A549 (cell line): Measurements from ENCODE around the gene RAP1GAP2. TPM values are rescaled to one million over a fixed set of nuclear protein-coding genes. Genes with fewer than 3 reads are reported as not detected.

ENCODE experiments used
- ATAC-seq, 2 experiments: fragments of 200-7000 bp in 1 of 2; fragments of >200 bp in 1 of 2; cut with Nextera tagmentation in 1 of 2; cut with Tn5 transposase in 1 of 2; 3 replicates each; pipeline versions ENCODE4 v1.8.0 to v1.9.1; 2018 to 2020; ENCODE audit warnings: mild to moderate bottlenecking in 1 of 2, moderate library complexity in 1 of 2
- CTCF ChIA-PET: fragments of 300-600 bp; sonication (Branson Sonifier 250); formaldehyde crosslinking; extraction: SDS; loops from one replicate; lab custom pipeline; 2021; ENCODE audit warnings: antibody characterized with exemption, inconsistent platforms; lab: Yijun Ruan, JAX
- POLR2A ChIA-PET: fragments of 350-600 bp; formaldehyde crosslinking; extraction: SDS; loops from one replicate; lab custom pipeline; 2021; ENCODE audit warnings: antibody characterized with exemption, inconsistent platforms; lab: Yijun Ruan, JAX
- DNase-seq, 2 experiments: peaks; one replicate each; pipeline versions ENCODE4 v3.0.0 to v3.0.0-alpha.2; 2011 to 2016; ENCODE audit warnings: low read depth in 1 of 2, low spot score in 1 of 2
- FAIRE-seq: peaks from 2 replicates; lab custom pipeline; 2011; peaks lifted over from hg19 to GRCh38; lab: Jason Lieb, UNC
- H3K27ac ChIP-seq, 2 experiments: fragments of >200 bp; sonication (Bioruptor Twin); formaldehyde crosslinking; 3 replicates each; pipeline ENCODE4 v1.5.1; 2016 to 2017
- H3K4me1 ChIP-seq: fragments of >200 bp; sonication (Bioruptor Twin); formaldehyde crosslinking; 3 replicates; pipeline ENCODE4 v1.6.1; 2016
- H3K4me2 ChIP-seq: fragments of >200 bp; sonication (Bioruptor Twin); formaldehyde crosslinking; 3 replicates; pipeline ENCODE4 v1.6.1; 2016
- H3K4me3 ChIP-seq: fragments of >200 bp; sonication (Bioruptor Twin); formaldehyde crosslinking; 3 replicates; pipeline ENCODE4 v1.5.1; 2016
- H3K9me3 ChIP-seq: fragments of >200 bp; sonication (Bioruptor Twin); formaldehyde crosslinking; 3 replicates; pipeline ENCODE4 v1.6.1; 2016
- ATOH8 ChIP-seq: fragments of 250-450 bp; sonication (Bioruptor Pico); IDR thresholded peaks from 2 replicates; pipeline ENCODE4 v1.5.0; 2020; ENCODE audit warnings: low read depth, mild to moderate bottlenecking, moderate library complexity
- CBX2 ChIP-seq: fragments of 200-600 bp; sonication (generic); IDR thresholded peaks from 2 replicates; pipeline ENCODE4 v1.6.1; 2016; ENCODE audit warnings: low read depth, mild to moderate bottlenecking, borderline replicate concordance
- CTCF ChIP-seq: fragments of >200 bp; sonication (Bioruptor Twin); formaldehyde crosslinking; IDR thresholded peaks from 3 replicates; pipeline ENCODE4 v1.5.1; 2016
- E2F6 ChIP-seq: IDR thresholded peaks from 2 replicates; pipeline ENCODE4 v1.6.1; 2012; ENCODE audit warnings: low read depth, borderline replicate concordance
- EHMT2 ChIP-seq: fragments of 200-600 bp; sonication (generic); IDR thresholded peaks from 2 replicates; pipeline ENCODE4 v1.6.1; 2016; ENCODE audit warnings: antibody characterized with exemption, low read depth, mild to moderate bottlenecking, moderate library complexity
- ESRRA ChIP-seq: fragments of 150-350 bp; IDR thresholded peaks from 2 replicates; pipeline ENCODE4 v1.6.1; 2014; ENCODE audit warnings: mild to moderate bottlenecking, low read length, borderline replicate concordance
- FOSL2 ChIP-seq, 2 experiments: fragments of 450-650 bp in 1 of 2; fragments of >200 bp in 1 of 2; sonication (Bioruptor Twin) in 1 of 2; formaldehyde crosslinking; IDR thresholded peaks; 2 replicates each; pipeline versions ENCODE4 v1.5.0 to v1.6.1; 2016 to 2020; ENCODE audit warnings: mild to moderate bottlenecking in 1 of 2, moderate library complexity in 1 of 2
- GATA3 ChIP-seq: IDR thresholded peaks from 2 replicates; pipeline ENCODE4 v1.6.1; 2012; ENCODE audit warnings: borderline replicate concordance
- HMGXB4 ChIP-seq: fragments of 250-450 bp; sonication (Bioruptor Pico); IDR thresholded peaks from 2 replicates; pipeline ENCODE4 v1.5.0; 2021; ENCODE audit warnings: mild to moderate bottlenecking, moderate library complexity, borderline replicate concordance
- HOXA7 ChIP-seq: fragments of 250-450 bp; sonication (Bioruptor Pico); IDR thresholded peaks from 2 replicates; pipeline ENCODE4 v1.5.0; 2020; ENCODE audit warnings: mild to moderate bottlenecking, moderate library complexity
- KDM5A ChIP-seq: fragments of 200-600 bp; sonication (generic); IDR thresholded peaks from 2 replicates; pipeline ENCODE4 v1.6.1; 2016; ENCODE audit warnings: antibody characterized with exemption, mild to moderate bottlenecking
- MAX ChIP-seq: IDR thresholded peaks from 2 replicates; pipeline ENCODE4 v1.6.1; 2012
- MYC ChIP-seq: IDR thresholded peaks from 2 replicates; pipeline ENCODE4 v1.6.1; 2012; ENCODE audit warnings: mild to moderate bottlenecking, inconsistent platforms, low read length, improper control_type of control experiment, borderline replicate concordance
- NFE2L2 ChIP-seq: fragments of 150-350 bp; conservative IDR thresholded peaks from 2 replicates; pipeline ENCODE4 v1.6.1; 2014; ENCODE audit warnings: low read length
- NPAS2 ChIP-seq: fragments of 250-450 bp; sonication (Bioruptor Pico); IDR thresholded peaks from 2 replicates; pipeline ENCODE4 v1.8.0; 2022; ENCODE audit warnings: mild to moderate bottlenecking, moderate library complexity, borderline replicate concordance
- NR3C1 ChIP-seq: fragments of >200 bp; sonication (Bioruptor Twin); formaldehyde crosslinking; IDR thresholded peaks from 3 replicates; pipeline ENCODE4 v1.6.1; 2017
- PBX3 ChIP-seq: IDR thresholded peaks from 2 replicates; pipeline ENCODE4 v1.6.1; 2012
- RAD21 ChIP-seq, 2 experiments: fragments of >200 bp in 1 of 2; sonication (Bioruptor Twin) in 1 of 2; formaldehyde crosslinking in 1 of 2; IDR thresholded peaks in 1 of 2; conservative IDR thresholded peaks in 1 of 2; 2 replicates in 1 of 2; 3 replicates in 1 of 2; pipeline ENCODE4 v1.6.1; 2012 to 2018; ENCODE audit warnings: inconsistent platforms in 1 of 2
- RFX5 ChIP-seq: fragments of 450-650 bp; IDR thresholded peaks from 2 replicates; pipeline ENCODE4 v1.7.1; 2014; ENCODE audit warnings: antibody characterized with exemption, mild to moderate bottlenecking, moderate library complexity
- RNF2 ChIP-seq: fragments of 200-600 bp; sonication (generic); IDR thresholded peaks from 2 replicates; pipeline ENCODE4 v1.6.1; 2016; ENCODE audit warnings: low read depth, mild to moderate bottlenecking, antibody characterized with exemption, moderate library complexity, borderline replicate concordance
- ZC3H11A ChIP-seq: fragments of 450-650 bp; IDR thresholded peaks from 2 replicates; pipeline ENCODE4 v1.6.1; 2014; ENCODE audit warnings: antibody characterized with exemption, mild to moderate bottlenecking
- ZSCAN20 ChIP-seq: fragments of 250-450 bp; sonication (Bioruptor Pico); IDR thresholded peaks from 2 replicates; pipeline ENCODE4 v1.8.0; 2022; ENCODE audit warnings: mild to moderate bottlenecking, moderate library complexity
- whole genome bisulfite sequencing: methylation state at CpG from one replicate; pipeline ENCODE4 v1.1.6; 2017; ENCODE audit errors: missing lambda C conversion rate; 5-methylcytosine and 5-hydroxymethylcytosine counted together
- polyA plus RNA-seq, 4 experiments: library from polyadenylated mRNA; depleted of rRNA in 3 of 4; stranded (reverse); fragments of >200 nt; fragmentation: RNase III in 1 of 4; extraction: RNeasy Plus Mini Kit Qiagen cat#74134 plus additional on column Dnase treatment in 1 of 4; gene quantifications; 2 replicates in 3 of 4; 3 replicates in 1 of 4; pipeline ENCODE4 v1.2.3, GENCODE V29; 2011 to 2017

Gene RAP1GAP2
- polyA plus RNA-seq, 2 of the 4 experiments (the other 2 are of a cell fraction): 8.3 to 20.8 TPM

- Histone ChIP-seq H3K4me1 (no peaks in the 10 kb centered on the region), H3K27ac (no peak overlapping the region), H3K4me3 (no peak overlapping the region), H3K9me3 (peaks cover 33% of the 10 kb centered on the region; the same call in 2 of the 3 replicates), H3K4me2 (no peak overlapping the region)
- POLR2A ChIA-PET: no interaction called here
- WGBS: 85% methylated on average over 4 of the region's 4 CpGs
- ATAC-seq (no peak), FAIRE-seq (no peak), DNase-seq (no peak)
- CTCF ChIA-PET: interaction anchor here (0.6 to 22.4 kb wide), 4 partner anchors 9 to 717 kb away, joined by 3 to 550 read pairs (median 9); no protein-coding TSS in a partner anchor
- TF ChIP-seq EHMT2 (no peak), NFE2L2 (no peak), HMGXB4 (CRISPR knock-in tag) (no peak), MAX (no peak), HOXA7 (CRISPR knock-in tag) (no peak), ATOH8 (CRISPR knock-in tag) (no peak), FOSL2 (IDR thresholded peaks at IDR 0.05) (no peak), FOSL2 (CRISPR knock-in tag; IDR thresholded peaks at IDR 0.05) (no peak), MYC (no peak), ESRRA (no peak), ZSCAN20 (CRISPR knock-in tag) (no peak), CBX2 (no peak)
Observed at GRCh38 chr17:3022197-3022596, 226.0 kb downstream of the RAP1GAP2 start.

GRCh38 chr17:3024346-3024745, 228.1 kb downstream of the RAP1GAP2 start:
- ChIA-PET CTCF (interaction anchor here (0.6 to 2.0 kb wide), 3 partner anchors 11 to 605 kb away, joined by 3 to 12 read pairs (median 3); no protein-coding TSS in a partner anchor), POLR2A (no interaction called here)
- no peak for TF ChIP-seq NR3C1
- no peak for TF ChIP-seq CTCF
- TF ChIP-seq RFX5: no peak
- Histone ChIP-seq H3K4me2 (no peak overlapping the region), H3K27ac (no peak overlapping the region), H3K9me3 (peaks cover 33% of the 10 kb centered on the region; the same call in 2 of the 3 replicates), H3K4me3 (no peak overlapping the region), H3K4me1 (no peaks in the 10 kb centered on the region)
- no peak for ATAC-seq
- 97% methylated on average over 2 of the region's 2 CpGs for WGBS
- DNase-seq: no peak
- FAIRE-seq: no peak

GRCh38 chr17:3025421-3026124, 229.3 kb downstream of the RAP1GAP2 start:
- Histone ChIP-seq H3K9me3 (peaks cover 33% of the 10 kb centered on the region; the same call in 2 of the 3 replicates), H3K27ac (no peak overlapping the region), H3K4me1 (no peaks in the 10 kb centered on the region)
- ATAC-seq (no peak), DNase-seq (no peak)
- POLR2A ChIA-PET: no interaction called here
- no peak for TF ChIP-seq FOSL2 (IDR thresholded peaks at IDR 0.05)
- TF ChIP-seq FOSL2 (CRISPR knock-in tag; IDR thresholded peaks at IDR 0.05): no peak
- no peak for TF ChIP-seq ATOH8 (CRISPR knock-in tag)
- no peak for TF ChIP-seq KDM5A
- no peak for TF ChIP-seq ZC3H11A
- no peak for TF ChIP-seq NPAS2 (CRISPR knock-in tag)
- no peak for TF ChIP-seq E2F6
- no peak for TF ChIP-seq RAD21 (conservative IDR thresholded peaks at IDR 0.05 in 1 of 2, IDR thresholded peaks at IDR 0.05 in 1 of 2)
- no peak for TF ChIP-seq PBX3
- no peak for TF ChIP-seq RNF2
- no peak for TF ChIP-seq GATA3
- TF ChIP-seq, all 56 proteins: peak for 0
- Histone ChIP-seq H3K4me2 (no peak overlapping the region), H3K4me3 (no peak overlapping the region)
- CTCF ChIA-PET: interaction anchor here (0.8 to 3.0 kb wide), 12 partner anchors 9 to 239 kb away, joined by 3 to 20 read pairs (median 4); no protein-coding TSS in a partner anchor
- 84% methylated on average over 15 of the region's 17 CpGs for WGBS
- FAIRE-seq: no peak
